ENCODE measurements around the gene BRINP2.

GRCh38 chr1:177246710-177247580, 76.2 kb downstream of the BRINP2 start:
- no peak for TF ChIP-seq EZH2 (IDR thresholded peaks at IDR 0.05; ENCODE audit: low read length)
- TF ChIP-seq CTCF (optimal IDR thresholded peaks at IDR 0.05 in 1 of 3, IDR thresholded peaks at IDR 0.05 in 1 of 3, conservative IDR thresholded peaks at IDR 0.05 in 1 of 3; ENCODE audit: extremely low read depth in 1 of 3, insufficient read depth in 2 of 3, low read length in 3 of 3), result no peak

All from keratinocyte (primary cell).